A549 (cell line): ENCODE results near the gene STMN3.

Source experiments
- CEBPB ChIP-seq, 2 experiments: fragments of >200 bp in 1 of 2; sonication (Bioruptor Twin) in 1 of 2; formaldehyde crosslinking in 1 of 2; IDR thresholded peaks; 2 replicates each; pipeline ENCODE4 v1.6.1; 2012 to 2016
- EP300 ChIP-seq, 2 experiments: fragments of >200 bp; sonication (Bioruptor Twin); formaldehyde crosslinking; IDR thresholded peaks; 2 replicates in 1 of 2; 3 replicates in 1 of 2; pipeline ENCODE4 v1.6.1; 2016 to 2017
- MAFK ChIP-seq: fragments of 450-650 bp; IDR thresholded peaks from 2 replicates; pipeline ENCODE4 v1.6.1; 2014; ENCODE audit not compliant: partially characterized antibody
- POLR2AphosphoS2 ChIP-seq: conservative IDR thresholded peaks from 2 replicates; pipeline ENCODE4 v1.6.1; 2012; ENCODE audit warnings: low read length, improper control_type of control experiment, inconsistent platforms
- TF ChIP-seq, protein P1 (sequence below): fragments of >200 bp; sonication (Bioruptor Twin); formaldehyde crosslinking; IDR thresholded peaks from 3 replicates; pipeline ENCODE4 v1.5.1; 2016

DNA sequence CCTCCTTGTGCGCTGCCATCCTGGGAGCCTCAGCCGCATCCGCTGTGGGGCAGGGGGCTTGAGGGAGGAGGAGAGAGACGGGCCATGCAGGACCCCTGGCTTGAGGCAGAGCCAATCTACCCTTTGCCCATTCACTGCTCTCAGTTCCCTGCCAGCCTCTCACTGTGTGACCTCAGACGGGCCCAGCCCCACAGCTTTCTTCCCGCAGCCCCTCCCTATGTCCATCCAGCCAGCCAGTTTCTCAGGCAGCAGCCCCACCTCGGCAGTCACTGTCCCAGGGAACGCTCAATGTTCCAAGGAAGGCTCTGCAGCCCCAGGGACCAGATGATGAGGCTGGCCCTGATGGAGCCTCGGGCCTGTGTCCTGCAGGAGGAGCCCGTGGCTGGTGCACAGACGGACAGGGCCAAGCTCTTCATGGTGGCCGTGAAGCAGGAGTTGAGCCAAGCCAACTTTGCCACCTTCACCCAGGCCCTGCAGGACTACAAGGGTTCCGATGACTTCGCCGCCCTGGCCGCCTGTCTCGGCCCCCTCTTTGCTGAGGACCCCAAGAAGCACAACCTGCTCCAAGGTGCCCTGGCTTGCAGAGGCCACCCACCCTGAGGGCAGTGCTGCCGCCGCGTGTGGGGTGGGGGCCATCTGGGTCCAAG lies 39.3 kb upstream of the STMN3 start:
- TF ChIP-seq, protein P1, sequence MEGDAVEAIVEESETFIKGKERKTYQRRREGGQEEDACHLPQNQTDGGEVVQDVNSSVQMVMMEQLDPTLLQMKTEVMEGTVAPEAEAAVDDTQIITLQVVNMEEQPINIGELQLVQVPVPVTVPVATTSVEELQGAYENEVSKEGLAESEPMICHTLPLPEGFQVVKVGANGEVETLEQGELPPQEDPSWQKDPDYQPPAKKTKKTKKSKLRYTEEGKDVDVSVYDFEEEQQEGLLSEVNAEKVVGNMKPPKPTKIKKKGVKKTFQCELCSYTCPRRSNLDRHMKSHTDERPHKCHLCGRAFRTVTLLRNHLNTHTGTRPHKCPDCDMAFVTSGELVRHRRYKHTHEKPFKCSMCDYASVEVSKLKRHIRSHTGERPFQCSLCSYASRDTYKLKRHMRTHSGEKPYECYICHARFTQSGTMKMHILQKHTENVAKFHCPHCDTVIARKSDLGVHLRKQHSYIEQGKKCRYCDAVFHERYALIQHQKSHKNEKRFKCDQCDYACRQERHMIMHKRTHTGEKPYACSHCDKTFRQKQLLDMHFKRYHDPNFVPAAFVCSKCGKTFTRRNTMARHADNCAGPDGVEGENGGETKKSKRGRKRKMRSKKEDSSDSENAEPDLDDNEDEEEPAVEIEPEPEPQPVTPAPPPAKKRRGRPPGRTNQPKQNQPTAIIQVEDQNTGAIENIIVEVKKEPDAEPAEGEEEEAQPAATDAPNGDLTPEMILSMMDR: no peak
- TF ChIP-seq POLR2AphosphoS2: peak; percentile 78
- no peak for TF ChIP-seq EP300 (IDR thresholded peaks at IDR 0.05)
- no peak for TF ChIP-seq MAFK
- no peak for TF ChIP-seq CEBPB (IDR thresholded peaks at IDR 0.05)
